ENCODE results near the gene JAK1.
"Not testable (repeated sequence)": the region's sequence is repeated elsewhere in the genome, so short reads cannot be mapped to it uniquely, and the experiment has no call there.

The JAK1 gene

DNA sequence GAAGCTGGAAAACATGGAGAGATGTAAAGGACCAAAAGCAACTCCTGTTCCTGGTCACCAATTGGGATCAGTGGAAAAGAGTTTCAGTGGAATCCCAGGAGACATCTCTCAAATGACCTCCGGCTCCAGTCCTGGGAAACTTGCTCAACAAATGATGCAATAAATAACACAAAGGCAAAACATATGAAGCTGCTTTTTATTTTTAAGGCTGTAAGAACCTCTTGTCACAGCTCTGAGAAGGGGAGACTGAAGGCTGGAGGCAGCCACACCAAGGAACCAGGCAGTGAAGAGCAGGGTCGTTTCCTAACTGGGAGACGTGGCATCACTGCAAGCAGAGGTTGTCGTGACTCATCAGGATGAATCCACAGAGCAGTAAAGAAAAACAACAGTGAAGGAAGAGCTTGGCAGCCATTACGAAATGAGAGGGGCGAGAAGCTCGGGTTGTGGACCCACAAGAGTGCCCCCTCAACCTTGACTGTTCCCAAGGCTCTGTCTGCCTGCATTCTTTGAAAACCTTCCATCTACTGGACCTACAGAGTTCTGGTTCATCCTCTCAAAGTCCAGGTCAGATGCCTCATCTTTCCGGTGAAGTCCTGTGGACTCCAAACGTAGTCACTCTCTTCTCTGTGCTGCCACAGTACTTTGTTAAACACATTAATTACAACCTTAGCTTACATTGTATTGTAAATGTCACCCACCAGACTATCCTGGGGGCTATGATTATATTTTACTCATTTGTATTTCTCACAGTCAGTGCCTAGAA is 32.1 kb downstream of the JAK1 start:
- Histone ChIP-seq H2AFZ (ENCODE audit: low read length) (no peak overlapping the region), H3K4me3 (ENCODE audit: low read length) (no peak overlapping the region), H3K36me3 (replicated peaks; ENCODE audit: insufficient read depth, low read length) (no peaks in the 10 kb centered on the region), H3F3A (ENCODE audit: insufficient read depth, low read length) (no peaks in the 10 kb centered on the region), H3K27ac (ENCODE audit: low read length) (no peak overlapping the region), H3K9ac (ENCODE audit: low read length) (no peak overlapping the region), H3K9me2 (replicated peaks; ENCODE audit: insufficient read depth, low read length) (no peaks in the 10 kb centered on the region), H3K9me3 (replicated peaks; ENCODE audit: insufficient read depth, low read length) (no peaks in the 10 kb centered on the region), H3K27me3 (replicated peaks; ENCODE audit: insufficient read depth, low read length) (no peaks in the 10 kb centered on the region), H3K79me2 (ENCODE audit: low read length) (peaks cover 93% of the 10 kb centered on the region), H3K4me2 (ENCODE audit: low read depth, low read length) (no peak overlapping the region), H3K4me1 (ENCODE audit: low read length) (peaks cover 4% of the 10 kb centered on the region), H4K20me1 (ENCODE audit: insufficient read depth, low read length) (peaks cover 12% of the 10 kb centered on the region)
- TF ChIP-seq, protein P1, sequence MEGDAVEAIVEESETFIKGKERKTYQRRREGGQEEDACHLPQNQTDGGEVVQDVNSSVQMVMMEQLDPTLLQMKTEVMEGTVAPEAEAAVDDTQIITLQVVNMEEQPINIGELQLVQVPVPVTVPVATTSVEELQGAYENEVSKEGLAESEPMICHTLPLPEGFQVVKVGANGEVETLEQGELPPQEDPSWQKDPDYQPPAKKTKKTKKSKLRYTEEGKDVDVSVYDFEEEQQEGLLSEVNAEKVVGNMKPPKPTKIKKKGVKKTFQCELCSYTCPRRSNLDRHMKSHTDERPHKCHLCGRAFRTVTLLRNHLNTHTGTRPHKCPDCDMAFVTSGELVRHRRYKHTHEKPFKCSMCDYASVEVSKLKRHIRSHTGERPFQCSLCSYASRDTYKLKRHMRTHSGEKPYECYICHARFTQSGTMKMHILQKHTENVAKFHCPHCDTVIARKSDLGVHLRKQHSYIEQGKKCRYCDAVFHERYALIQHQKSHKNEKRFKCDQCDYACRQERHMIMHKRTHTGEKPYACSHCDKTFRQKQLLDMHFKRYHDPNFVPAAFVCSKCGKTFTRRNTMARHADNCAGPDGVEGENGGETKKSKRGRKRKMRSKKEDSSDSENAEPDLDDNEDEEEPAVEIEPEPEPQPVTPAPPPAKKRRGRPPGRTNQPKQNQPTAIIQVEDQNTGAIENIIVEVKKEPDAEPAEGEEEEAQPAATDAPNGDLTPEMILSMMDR (IDR thresholded peaks at IDR 0.05; ENCODE audit: low read length): no peak
- TF ChIP-seq EZH2phosphoT487 (IDR thresholded peaks at IDR 0.05; ENCODE audit: low read length) (no peak), EZH2 (optimal IDR thresholded peaks at IDR 0.05; ENCODE audit: low read depth, low read length) (no peak)
- no peak for DNase-seq

DNA sequence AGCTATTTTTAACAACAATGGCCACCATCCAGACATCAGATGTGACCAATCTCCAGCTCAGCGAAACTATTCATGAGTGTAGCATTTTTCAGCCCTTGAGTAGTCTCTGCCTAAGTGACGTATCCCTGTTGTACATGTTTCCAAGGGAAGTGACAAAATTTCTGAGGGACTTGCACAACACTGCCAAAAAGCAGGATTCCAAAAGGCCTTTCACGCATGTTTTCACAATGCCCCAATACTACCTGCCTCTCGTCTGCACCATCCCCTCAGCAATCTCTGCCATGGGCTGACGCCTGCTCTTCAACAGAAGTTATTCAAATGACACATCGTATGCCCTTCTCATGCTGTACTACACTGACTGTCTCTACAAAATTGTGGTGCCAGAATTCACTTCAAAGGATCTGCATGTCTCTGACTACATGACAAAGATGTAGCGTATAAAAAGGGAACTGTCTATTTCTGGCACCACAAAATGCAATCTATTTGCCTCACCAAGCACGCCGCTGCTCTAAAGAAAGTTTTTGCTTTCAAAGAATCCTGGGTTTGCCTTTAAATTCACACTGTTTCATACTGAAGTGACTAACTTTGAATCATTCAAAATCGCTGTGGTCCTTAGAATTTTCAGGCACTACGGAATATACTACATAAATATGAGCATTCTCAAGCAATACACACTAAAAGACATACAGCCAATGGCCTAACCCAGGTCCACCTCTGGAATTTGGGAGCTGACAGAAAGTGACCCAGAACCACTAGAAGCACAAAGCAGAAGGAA is 32.9 kb downstream of the JAK1 start:
- Histone ChIP-seq H3K27ac (ENCODE audit: low read length) (no peak overlapping the region), H3K27me3 (replicated peaks; ENCODE audit: insufficient read depth, low read length) (no peaks in the 10 kb centered on the region), H4K20me1 (ENCODE audit: insufficient read depth, low read length) (peaks cover 14% of the 10 kb centered on the region; the same call in 1 of the 2 replicates), H3K79me2 (ENCODE audit: low read length) (peaks cover 93% of the 10 kb centered on the region), H3K4me1 (ENCODE audit: low read length) (no peaks in the 10 kb centered on the region), H3K4me2 (ENCODE audit: low read depth, low read length) (no peak overlapping the region), H2AFZ (ENCODE audit: low read length) (no peak overlapping the region), H3K4me3 (ENCODE audit: low read length) (no peak overlapping the region), H3K36me3 (replicated peaks; ENCODE audit: insufficient read depth, low read length) (no peaks in the 10 kb centered on the region), H3K9me2 (replicated peaks; ENCODE audit: insufficient read depth, low read length) (no peaks in the 10 kb centered on the region), H3F3A (ENCODE audit: insufficient read depth, low read length) (no peaks in the 10 kb centered on the region), H3K9me3 (replicated peaks; ENCODE audit: insufficient read depth, low read length) (no peaks in the 10 kb centered on the region), H3K9ac (ENCODE audit: low read length) (no peak overlapping the region)
- no peak for TF ChIP-seq EZH2phosphoT487 (IDR thresholded peaks at IDR 0.05; ENCODE audit: low read length)
- TF ChIP-seq, protein P1 (IDR thresholded peaks at IDR 0.05; ENCODE audit: low read length): no peak
- no peak for TF ChIP-seq EZH2 (optimal IDR thresholded peaks at IDR 0.05; ENCODE audit: low read depth, low read length)
- no peak for DNase-seq

DNA sequence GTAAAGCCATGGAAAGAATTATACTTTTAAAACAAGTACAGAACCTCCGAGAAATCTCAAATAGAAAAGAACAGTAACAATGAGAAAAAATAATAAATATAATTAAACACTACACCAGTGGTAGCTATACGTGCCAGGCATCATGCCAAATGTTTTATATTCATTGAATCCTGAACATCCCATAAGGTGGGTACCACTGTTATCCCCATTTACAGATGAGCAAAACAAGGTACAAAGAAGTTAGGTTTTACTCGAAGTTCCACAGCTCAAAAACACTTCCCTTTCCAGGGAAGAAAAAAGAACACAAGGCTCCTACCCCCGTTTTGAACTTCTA is 33.4 kb downstream of the JAK1 start:
- Histone ChIP-seq H4K20me1 (ENCODE audit: insufficient read depth, low read length) (peaks cover 14% of the 10 kb centered on the region; the same call in 1 of the 2 replicates), H3K4me3 (ENCODE audit: low read length) (no peak overlapping the region)

DNA sequence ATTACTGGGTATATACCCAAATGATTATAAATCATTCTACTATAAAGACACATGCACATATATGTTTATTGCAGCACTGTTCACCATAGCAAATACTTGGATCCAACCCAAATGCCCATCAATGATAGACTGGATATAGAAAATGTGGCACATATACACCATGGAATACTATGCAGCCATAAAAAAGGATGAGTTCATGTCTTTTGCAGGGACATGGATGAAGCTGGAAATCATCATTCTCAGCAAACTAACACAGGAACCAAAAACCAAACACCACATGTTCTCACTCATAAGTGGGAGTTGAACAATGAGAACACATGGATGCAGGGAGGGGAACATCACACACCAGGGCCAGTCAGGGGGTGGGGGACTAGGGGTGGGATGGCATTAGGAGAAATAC is 35.7 kb downstream of the JAK1 start:
- not testable (repeated sequence) for H3K9ac ChIP-seq (ENCODE audit: low read length); H2AFZ ChIP-seq (ENCODE audit: low read length); H3K36me3 ChIP-seq (replicated peaks; ENCODE audit: insufficient read depth, low read length); H3K4me3 ChIP-seq (ENCODE audit: low read length); H3K27me3 ChIP-seq (replicated peaks; ENCODE audit: insufficient read depth, low read length); H3K27ac ChIP-seq (ENCODE audit: low read length); H3K9me3 ChIP-seq (replicated peaks; ENCODE audit: insufficient read depth, low read length); H3K4me1 ChIP-seq (ENCODE audit: low read length); H3K9me2 ChIP-seq (replicated peaks; ENCODE audit: insufficient read depth, low read length); H3K4me2 ChIP-seq (ENCODE audit: low read depth, low read length); DNase-seq; H3F3A ChIP-seq (ENCODE audit: insufficient read depth, low read length)
- H4K20me1 ChIP-seq (ENCODE audit: insufficient read depth, low read length): peaks cover 25% of the 10 kb centered on the region; the same call in 1 of the 2 replicates
- peaks cover 93% of the 10 kb centered on the region for H3K79me2 ChIP-seq (ENCODE audit: low read length)

More for the DNA sequence above, 33.4 kb downstream of the JAK1 start:
- no peak for DNase-seq
- Histone ChIP-seq H3K36me3 (replicated peaks; ENCODE audit: insufficient read depth, low read length) (no peaks in the 10 kb centered on the region), H3F3A (ENCODE audit: insufficient read depth, low read length) (no peaks in the 10 kb centered on the region), H3K27ac (ENCODE audit: low read length) (no peak overlapping the region), H3K9me3 (replicated peaks; ENCODE audit: insufficient read depth, low read length) (no peaks in the 10 kb centered on the region), H2AFZ (ENCODE audit: low read length) (no peak overlapping the region), H3K27me3 (replicated peaks; ENCODE audit: insufficient read depth, low read length) (no peaks in the 10 kb centered on the region), H3K4me2 (ENCODE audit: low read depth, low read length) (no peak overlapping the region), H3K4me1 (ENCODE audit: low read length) (no peaks in the 10 kb centered on the region), H3K9me2 (replicated peaks; ENCODE audit: insufficient read depth, low read length) (no peaks in the 10 kb centered on the region), H3K9ac (ENCODE audit: low read length) (no peak overlapping the region), H3K79me2 (ENCODE audit: low read length) (peaks cover 93% of the 10 kb centered on the region)
- no peak for TF ChIP-seq EZH2 (optimal IDR thresholded peaks at IDR 0.05; ENCODE audit: low read depth, low read length)
- no peak for TF ChIP-seq EZH2phosphoT487 (IDR thresholded peaks at IDR 0.05; ENCODE audit: low read length)
- TF ChIP-seq, protein P1 (IDR thresholded peaks at IDR 0.05; ENCODE audit: low read length): no peak

All from MM.1S (cell line).